Measurements from ENCODE around the gene EP400.

DNA sequence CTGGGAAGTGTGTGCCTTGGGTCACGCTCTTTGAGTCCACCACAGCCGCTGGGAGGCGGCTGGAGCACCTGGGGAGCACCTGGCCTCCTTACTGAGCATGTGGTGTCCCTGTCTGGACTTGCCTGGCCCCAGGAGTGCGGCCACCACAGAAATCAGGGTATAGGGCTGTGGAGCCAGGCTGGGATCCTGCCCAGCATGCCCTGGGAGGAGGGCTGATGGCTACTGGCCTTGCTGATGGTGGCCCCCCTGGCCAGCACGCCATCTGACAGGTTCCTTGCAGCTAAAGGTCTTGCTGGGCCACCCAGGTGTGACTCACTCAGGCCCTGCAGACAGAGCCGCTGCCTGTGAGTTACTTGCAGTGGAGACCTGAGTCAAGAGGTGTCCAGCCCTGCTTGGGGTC is 49.3 kb upstream of the EP400 start:
- TF ChIP-seq, protein P1, sequence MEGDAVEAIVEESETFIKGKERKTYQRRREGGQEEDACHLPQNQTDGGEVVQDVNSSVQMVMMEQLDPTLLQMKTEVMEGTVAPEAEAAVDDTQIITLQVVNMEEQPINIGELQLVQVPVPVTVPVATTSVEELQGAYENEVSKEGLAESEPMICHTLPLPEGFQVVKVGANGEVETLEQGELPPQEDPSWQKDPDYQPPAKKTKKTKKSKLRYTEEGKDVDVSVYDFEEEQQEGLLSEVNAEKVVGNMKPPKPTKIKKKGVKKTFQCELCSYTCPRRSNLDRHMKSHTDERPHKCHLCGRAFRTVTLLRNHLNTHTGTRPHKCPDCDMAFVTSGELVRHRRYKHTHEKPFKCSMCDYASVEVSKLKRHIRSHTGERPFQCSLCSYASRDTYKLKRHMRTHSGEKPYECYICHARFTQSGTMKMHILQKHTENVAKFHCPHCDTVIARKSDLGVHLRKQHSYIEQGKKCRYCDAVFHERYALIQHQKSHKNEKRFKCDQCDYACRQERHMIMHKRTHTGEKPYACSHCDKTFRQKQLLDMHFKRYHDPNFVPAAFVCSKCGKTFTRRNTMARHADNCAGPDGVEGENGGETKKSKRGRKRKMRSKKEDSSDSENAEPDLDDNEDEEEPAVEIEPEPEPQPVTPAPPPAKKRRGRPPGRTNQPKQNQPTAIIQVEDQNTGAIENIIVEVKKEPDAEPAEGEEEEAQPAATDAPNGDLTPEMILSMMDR (optimal IDR thresholded peaks at IDR 0.05 in 1 of 3, IDR thresholded peaks at IDR 0.05 in 1 of 3, conservative IDR thresholded peaks at IDR 0.05 in 1 of 3; ENCODE audit: extremely low read depth in 1 of 3, insufficient read depth in 2 of 3, low read length in 3 of 3), result no peak
- no peak for TF ChIP-seq EZH2 (IDR thresholded peaks at IDR 0.05; ENCODE audit: low read length)
